Stimulated activated CD8-positive, alpha-beta memory T cell treated with anti-CD3 and anti-CD28 coated beads, Interleukin-4, amount 100 ng/mL, for 24 hours (primary cell): ENCODE measurements around the gene MCL1.
"Not testable (repeated sequence)": the region's sequence is repeated elsewhere in the genome, so short reads cannot be mapped to it uniquely, and the experiment has no call there.

Experiments used
- DNase-seq: peaks from one replicate; pipeline ENCODE4 v3.0.0-alpha.2; 2020; ENCODE audit warnings: low read depth

Gene MCL1

GRCh38 chr1:150579110-150579944, at the start of gene MCL1:
TSS of gene MCL1 (minus strand) at chr1:150579610. CDS start at chr1:150579530, 80 bp downstream.
- peak; percentile 82 for DNase-seq

GRCh38 chr1:150628766-150629114, 49.3 kb upstream of the MCL1 start:
- no peak for DNase-seq

GRCh38 chr1:150627826-150628410, 48.5 kb upstream of the MCL1 start:
- no peak for DNase-seq

GRCh38 chr1:150626150-150626549, 46.7 kb upstream of the MCL1 start:
- DNase-seq = no peak

- not testable (repeated sequence) for DNase-seq
Measured at GRCh38 chr1:150624546-150624945, 45.1 kb upstream of the MCL1 start.

GRCh38 chr1:150624134-150624533, 44.7 kb upstream of the MCL1 start:
- not testable (repeated sequence) for DNase-seq

- no peak for DNase-seq
Measured at GRCh38 chr1:150622303-150622975, 43.0 kb upstream of the MCL1 start.

- DNase-seq = peak; percentile 33
Measured at GRCh38 chr1:150621497-150622302, 42.3 kb upstream of the MCL1 start.

GRCh38 chr1:150620919-150621318, 41.5 kb upstream of the MCL1 start:
- no peak for DNase-seq

GRCh38 chr1:150619576-150620509, 40.4 kb upstream of the MCL1 start:
- no peak for DNase-seq

- no peak for DNase-seq
Measured at GRCh38 chr1:150615346-150616201, 36.2 kb upstream of the MCL1 start.

- no peak for DNase-seq
Measured at GRCh38 chr1:150613061-150613920, 33.9 kb upstream of the MCL1 start.

- no peak for DNase-seq
Measured at GRCh38 chr1:150612014-150612345, 32.6 kb upstream of the MCL1 start.

GRCh38 chr1:150610576-150610975, 31.2 kb upstream of the MCL1 start:
- DNase-seq = no peak

- no peak for DNase-seq
Measured at GRCh38 chr1:150609732-150610131, 30.3 kb upstream of the MCL1 start.

GRCh38 chr1:150606463-150607142, 27.2 kb upstream of the MCL1 start:
- DNase-seq = no peak

GRCh38 chr1:150605451-150605731, 26.0 kb upstream of the MCL1 start:
- not testable (repeated sequence) for DNase-seq

- DNase-seq = no peak
Measured at GRCh38 chr1:150604226-150604588, 24.8 kb upstream of the MCL1 start.

- no peak for DNase-seq
Measured at GRCh38 chr1:150603711-150604110, 24.3 kb upstream of the MCL1 start.
